GM15510 (cell line): ENCODE data around the gene AIG1.

Experiments
- POLR2A ChIP-seq: IDR thresholded peaks from 3 replicates; pipeline ENCODE4 v1.6.1; 2011; ENCODE audit warnings: borderline replicate concordance; ENCODE audit not compliant: insufficient read length; ENCODE audit errors: extremely low read depth

The AIG1 gene

DNA sequence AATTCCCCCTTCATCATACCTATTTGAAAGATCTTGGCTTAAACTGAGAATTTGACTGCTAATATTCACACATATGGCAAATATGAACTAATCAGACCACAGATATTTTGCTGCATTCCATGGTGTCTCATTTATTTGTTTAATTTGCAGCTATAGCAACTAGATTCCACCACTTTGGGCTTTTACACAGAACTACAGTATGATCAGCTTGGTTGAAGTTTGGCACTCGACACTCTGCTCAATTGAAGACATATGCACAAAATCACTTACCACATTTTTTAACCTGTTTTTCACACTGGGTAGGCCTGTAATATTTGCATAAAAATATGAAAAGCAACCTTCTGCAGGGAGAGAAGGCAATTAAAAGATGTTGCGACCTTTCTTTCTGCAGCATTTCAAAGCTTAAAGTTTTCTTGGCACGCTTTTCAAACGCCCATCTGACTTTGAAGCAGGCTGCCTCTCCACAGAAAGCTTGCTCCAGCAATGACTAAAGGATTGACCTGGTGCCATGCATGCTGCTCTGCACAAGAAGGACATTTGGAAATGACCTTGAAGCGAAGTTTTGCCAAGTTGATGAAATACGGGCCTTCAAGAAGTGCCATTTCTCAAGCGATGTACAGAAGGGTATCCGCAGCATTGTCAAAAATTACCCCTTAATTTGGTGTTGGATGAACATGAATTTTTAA lies 126.7 kb downstream of the AIG1 start:
- no peak for TF ChIP-seq POLR2A

DNA sequence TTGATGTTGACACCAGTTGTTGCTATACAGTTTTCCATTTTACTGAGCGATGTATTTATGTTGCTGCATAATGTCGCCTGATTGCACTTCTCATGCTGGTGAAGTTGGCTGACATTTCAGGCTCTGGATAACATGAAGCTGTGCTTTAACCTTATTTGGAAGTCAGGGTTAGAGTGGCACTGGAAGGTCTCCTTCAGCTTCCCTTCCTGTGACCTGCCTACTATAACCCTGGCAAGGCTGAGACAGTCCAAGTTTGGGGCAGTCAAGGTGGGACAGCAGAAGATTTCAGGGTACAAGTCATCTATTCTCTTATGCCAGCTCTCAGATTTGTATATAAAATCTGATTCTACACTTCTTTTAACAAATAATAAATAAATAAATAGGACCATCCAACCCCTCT lies 127.6 kb downstream of the AIG1 start:
- TF ChIP-seq POLR2A, result no peak

DNA sequence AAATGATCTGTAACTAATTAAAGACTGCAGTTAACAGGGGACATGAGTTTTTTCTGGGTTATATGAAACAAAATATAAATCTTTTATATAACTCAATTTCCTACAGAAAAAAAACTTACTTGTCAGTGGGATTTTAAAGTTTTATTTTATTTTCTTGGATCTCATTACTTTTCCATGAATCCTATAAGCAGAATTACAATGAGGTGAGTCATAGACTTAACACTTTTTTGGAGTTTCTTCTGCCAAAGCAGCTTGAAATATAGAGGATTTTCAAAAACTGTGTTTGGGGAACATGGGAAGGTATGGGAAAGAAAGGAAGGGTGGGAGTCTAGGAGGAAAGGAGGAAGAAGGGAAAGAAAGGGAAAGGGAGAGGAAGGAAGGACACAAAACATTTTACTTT lies 130.7 kb downstream of the AIG1 start:
- TF ChIP-seq POLR2A, result no peak

DNA sequence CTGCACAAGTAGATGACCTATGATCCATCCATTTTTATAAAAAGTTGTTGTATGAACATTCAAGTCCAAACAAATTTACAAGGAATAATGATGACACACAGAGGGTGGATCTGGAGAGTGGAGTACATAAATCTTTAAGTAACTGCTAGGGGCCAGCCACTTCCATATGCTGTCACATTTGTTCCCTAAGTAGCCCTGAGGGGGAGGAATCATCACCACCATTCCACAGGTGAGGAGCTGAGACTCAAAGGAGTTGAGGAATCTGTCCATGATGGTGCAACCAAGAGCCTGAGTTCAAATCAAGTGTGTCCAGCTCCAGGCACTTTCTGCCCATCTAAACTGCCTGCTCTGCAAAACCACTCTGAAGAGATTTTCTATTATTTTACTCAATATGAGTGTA lies 132.1 kb downstream of the AIG1 start:
- no peak for TF ChIP-seq POLR2A

DNA sequence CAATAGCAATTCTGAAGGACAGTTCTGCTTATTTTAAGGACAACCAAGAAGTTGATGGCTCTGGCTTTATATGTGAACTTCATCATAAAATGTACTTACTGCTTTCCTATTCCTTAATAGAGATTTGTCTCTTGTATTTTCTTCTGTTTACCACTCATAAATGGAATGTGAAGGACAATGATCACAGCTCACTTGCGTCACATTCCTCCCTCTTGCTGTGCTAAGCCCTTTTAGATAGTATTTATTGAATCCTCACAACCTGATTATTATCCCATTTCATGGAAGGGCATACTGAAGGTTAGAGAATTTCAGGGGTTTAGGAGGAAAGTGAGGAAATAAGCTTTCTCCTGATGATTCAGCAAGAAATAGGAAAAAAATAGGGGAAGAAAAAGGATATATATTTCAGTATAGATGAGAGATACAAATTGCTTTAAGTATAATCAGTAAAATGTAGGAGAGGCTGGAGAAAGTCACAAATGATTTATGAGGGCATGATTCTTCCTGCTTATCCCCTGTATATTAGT lies 132.9 kb downstream of the AIG1 start:
- TF ChIP-seq POLR2A, result no peak

DNA sequence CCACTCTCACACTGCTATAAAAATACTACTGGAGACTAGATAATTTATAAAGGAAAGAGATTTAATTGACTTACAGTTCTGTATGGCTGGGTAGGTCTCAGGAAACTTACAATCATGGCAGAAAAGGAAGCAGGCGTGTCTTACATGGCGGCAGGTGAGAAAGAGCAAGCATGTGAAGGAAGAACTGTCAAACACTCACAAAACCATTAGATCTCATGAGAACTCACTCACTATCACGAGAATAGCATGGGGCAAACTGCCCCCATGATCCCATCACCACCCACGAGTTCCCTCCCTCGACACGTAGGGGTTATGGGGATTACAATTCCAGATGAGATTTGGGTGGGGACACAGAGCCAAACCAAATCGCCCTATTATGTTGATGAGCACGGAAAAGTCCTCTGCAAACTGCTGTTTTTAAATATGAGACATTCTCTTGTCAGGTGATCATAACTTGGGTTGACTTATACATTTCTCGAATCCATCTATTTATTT lies 133.5 kb downstream of the AIG1 start:
- no peak for TF ChIP-seq POLR2A

DNA sequence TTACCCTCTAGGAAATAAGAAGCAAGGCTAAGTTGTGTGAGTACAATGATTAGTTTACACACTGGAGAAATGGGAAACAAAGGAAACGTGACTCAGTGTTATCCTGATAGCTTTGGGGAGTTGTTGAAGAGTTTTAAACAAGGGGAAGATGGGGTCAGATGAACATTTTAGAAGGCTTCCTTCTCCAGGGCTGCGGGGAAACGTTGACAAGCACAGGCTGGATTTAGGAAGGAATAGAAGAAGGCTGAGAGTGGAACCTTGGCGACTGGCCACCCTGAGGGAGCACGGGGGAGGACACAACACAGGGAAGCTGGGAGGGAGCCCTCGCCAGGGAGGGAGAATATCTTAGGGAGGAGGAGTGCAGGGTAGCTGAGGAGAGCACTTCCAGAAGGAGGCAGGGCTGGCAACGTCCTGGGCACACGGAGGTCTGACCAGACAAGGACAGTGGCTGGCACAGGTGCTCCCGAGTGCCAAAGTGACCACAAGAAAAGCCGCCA lies 134.7 kb downstream of the AIG1 start:
- no peak for TF ChIP-seq POLR2A

DNA sequence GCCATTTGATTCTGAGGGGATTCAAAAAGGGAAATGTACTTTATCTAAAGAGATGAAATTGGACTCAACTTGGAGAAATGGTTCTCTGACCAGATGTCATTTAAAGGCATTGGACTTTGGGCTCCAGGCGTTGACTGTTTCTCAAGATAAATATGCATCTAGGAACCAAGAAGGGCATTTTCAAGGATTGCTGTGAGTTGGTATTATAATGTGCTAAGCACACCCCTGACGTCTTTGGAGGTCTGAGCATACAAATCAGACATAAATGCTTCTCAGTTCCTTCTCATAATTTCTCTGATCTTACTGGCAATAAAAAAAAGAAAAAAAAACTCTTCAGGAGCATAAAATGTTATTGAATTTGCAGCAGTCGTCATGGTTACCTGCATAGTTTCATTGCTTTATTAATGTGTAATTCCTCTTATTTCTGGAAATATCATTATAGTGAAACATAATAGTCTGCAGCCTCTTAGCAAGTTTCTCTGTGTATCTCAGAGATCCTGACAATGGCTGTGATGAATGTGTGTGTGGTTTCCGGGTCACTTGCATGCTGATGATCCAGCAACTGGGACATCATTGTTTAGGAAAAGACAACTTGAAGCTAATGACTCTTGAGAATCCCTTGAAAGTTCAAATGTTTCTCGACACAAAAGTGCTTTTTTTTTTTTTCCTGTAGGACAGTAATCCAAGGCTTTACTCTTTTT lies 136.0 kb downstream of the AIG1 start:
- no peak for TF ChIP-seq POLR2A

DNA sequence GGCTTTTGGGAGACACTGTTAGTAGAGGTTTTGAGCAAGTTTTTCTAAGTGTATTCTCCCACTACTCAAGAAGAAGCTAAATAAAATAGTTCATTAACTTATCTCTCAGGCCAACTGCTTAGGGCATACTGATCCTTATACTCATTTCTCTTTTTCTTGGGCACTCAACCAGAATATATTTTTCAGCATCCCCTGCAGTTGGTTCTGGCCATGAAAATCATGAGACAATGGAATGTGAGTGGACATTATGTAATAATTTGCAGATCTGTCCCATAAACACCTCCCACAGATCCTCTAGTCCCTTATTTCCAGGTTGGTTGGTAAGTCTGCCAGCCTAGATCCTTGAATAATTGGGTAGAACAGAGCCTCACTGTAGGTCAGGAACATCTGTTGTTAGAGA lies 136.7 kb downstream of the AIG1 start:
- no peak for TF ChIP-seq POLR2A

DNA sequence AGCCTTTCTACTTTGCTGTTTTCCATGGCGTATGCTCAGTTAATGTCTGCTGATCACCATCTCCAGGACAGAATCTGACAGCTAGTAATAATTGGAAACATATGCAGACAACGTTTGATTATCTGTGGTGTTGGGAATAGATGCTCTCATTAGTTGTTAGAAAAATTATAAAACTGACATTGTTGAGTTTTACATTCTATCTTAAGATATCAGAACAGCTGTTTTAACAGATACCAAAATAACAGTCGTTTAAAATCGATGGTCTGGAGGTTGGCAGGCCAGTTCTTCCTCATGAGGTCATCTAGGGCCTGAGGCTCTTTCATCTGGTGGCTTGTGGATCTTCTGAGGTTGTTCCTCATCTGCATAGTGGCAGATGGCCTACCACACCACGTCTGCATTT lies 137.6 kb downstream of the AIG1 start:
- TF ChIP-seq POLR2A, result no peak

DNA sequence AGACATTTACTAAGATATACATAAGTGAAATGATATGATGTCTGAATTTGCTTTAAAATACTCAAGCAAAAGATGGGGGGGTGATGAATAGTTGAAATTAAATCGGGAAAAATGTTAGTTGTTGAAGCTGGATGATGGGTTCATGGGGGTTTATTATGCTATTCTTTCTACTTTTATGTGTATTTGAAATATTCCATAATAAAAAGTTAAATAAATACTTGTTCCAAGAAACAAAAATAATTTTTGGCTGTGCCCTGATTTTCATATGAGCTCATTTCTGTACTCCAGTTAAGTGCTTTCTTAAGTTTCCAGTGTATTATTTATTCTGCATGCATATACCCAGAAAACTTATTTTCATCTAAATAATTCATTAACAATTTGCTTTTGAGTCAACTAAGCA lies 138.6 kb downstream of the AIG1 start:
- TF ChIP-seq POLR2A, result no peak

DNA sequence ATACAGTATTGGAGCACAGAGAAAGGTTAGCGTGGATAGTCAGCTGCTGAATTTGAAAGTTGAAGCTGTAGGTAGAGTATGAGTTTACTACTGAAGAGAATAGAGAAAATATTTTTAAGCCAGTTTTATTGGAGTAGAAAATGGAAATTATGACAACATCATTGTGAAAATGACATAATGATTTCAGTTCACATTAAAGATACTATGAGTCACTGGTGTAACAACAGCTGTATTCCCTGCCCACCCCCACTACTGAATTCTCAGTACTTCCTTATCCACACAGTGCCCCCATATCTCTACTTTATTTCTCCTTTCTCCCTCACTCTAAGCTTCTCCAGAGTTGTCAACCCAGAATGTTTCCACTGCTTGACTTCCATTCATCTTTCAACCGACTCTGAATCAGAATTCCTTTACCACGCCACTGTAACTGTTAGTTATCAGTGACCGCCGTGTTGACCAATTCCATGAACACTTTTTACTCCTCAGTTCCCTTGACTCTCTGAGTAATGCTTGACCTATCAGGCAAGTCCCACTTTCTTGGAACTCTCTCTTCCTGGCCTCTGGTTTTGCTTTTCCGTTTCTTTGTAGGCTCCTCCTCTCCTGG lies 139.6 kb downstream of the AIG1 start:
- TF ChIP-seq POLR2A, result no peak

DNA sequence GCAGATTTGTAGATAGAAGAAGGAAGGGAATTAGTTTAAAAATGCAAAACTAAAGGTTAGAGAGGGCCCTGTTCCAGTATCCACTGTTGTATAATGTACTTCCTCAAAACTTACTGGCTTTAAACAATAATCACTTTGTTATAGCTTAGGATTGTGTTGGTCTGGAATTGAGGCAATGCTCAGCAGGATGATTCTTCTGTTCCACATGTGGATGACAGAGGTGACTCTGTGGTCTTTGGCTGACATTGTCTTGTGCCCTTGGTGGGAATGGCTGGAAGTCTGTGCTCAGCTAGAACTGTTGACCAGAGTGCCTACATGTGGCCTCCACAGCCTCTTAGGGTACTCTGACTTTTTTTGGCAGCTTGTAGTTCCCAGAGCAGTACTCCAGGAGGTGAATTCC lies 143.4 kb downstream of the AIG1 start:
- TF ChIP-seq POLR2A, result no peak

DNA sequence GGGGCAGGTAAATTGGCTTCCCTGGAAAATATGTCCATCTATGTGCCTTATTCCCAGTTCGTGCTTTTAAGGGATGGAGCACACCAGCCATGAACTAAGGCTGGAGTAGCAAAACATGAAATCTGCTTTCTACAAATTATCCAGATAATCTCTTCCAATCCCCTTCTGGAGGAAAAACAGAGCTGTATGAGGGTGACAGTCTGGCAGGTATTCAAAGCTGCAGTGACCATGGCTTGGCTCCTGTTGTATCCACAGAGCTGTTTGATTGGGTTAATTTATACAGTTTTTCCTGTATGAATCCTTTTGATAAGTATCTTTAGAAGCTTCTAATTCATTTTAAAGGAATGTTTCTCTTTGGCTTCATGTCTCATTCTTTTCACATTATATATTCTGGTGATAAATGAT lies 144.4 kb downstream of the AIG1 start:
- TF ChIP-seq POLR2A, result no peak

DNA sequence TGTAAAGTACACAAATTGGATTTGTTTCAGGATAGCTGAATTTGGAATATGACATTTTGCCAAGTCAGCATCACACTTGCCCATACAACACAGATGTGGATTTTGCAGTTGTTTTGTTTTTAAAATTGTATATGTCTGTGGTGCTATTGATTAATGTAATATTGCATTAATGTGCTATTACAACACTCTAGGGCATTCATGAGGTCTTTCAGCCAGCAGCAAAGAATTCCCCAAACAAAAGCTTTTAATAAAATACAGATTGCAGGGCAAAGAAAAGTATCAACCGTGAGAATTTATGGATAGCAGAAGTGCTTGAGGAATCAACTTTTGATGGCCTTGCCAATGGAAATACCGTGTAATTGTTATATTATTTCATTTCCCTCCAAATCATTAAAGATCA lies 144.9 kb downstream of the AIG1 start:
- no peak for TF ChIP-seq POLR2A
